Hippocampal formation (tissue), 2 donors: ENCODE results near the gene HOXC10.

ENCODE experiments used
- DNase-seq, 2 donors: peaks; one replicate each; lab custom pipeline; 2025; lab: John Stamatoyannopoulos, UW

HOXC10 gene

DNA sequence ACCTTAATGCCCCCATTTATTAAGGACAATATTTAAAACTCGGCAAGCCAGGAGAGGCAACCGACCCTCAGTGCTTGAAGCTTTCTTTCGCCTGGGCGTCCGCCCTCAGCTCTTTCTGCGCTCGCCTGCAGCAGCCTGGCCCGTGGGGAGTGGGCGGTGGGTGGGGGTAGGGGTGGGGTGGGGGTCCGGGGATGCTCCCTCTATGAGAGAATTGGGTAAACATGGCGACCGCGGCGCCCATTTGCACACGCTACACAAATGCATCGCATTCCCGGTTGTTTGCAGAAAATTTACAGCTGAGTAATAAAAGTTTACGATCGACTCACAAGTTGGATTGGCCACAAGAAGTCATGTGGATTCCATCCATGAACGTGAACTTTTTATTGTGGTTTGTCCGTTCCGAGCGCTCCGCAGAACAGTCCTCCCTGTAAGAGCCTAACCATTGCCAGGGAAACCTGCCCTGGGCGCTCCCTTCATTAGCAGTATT, 31.6 kb downstream of the HOXC10 start:
- no peak for DNase-seq

- no peak for DNase-seq
Observed at GRCh38 chr12:54017027-54017788, 32.3 kb downstream of the HOXC10 start.

- peak; percentile 28 to 39 for DNase-seq
Observed at GRCh38 chr12:54017878-54018467, 33.0 kb downstream of the HOXC10 start.

DNA sequence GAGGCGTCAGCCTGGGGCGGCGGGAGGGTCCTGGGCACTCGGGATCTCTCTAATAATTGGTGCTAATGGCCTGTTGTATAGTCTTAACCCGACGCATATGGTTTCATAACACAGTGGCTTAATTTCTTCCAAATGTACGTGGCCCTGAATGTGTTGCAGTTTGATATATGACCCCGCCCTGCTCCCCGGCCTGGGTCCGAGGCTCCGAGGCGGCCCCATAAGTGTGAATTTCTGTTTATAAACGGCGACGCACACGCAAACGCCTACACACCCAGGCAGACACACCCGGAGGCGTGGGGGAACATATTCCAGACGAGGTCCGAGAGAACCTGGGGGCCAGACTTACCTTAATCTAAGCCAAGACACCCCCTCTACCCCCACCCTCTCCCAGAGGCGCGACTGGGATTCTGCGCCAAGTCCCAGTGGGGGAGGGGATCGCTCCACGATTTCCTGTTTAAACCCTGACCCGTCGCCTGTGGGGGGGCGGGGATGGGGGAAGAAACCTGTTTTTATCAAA, 33.6 kb downstream of the HOXC10 start:
- no peak for DNase-seq

DNA sequence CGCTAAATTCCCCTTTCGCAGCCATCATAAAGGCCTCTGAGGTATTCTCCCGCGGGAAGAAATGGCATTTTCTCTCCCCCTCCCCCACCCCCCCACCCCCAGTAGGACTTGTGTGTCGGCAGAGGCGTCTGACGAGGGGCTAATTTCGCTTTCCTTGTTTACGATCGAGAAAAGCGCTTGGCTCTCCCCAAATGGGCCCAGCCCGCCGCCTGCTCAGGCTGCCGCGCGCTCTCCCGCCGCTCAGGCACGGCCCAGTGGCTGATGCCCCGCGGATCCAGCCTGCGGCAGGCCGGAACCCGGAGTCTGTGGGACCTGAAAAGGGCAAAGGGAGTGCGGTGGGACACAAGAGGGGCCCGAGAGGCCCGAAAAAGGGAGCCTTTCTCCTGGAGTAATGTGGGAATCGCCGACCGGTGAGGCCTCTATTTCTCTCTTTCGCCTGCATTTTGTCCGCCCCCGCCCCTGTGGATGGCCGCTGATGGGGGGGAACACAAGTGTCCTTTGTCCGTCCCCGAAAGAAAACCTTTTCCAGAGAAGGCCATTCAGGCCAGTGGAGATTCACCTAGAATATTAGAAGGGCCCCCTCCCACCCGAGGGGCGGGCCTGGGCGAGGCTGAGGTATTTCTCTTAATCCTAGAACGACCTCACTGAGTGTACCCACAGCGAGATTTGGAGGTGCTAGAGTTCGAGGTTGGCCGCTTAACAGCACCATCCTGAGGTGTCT, 34.3 kb downstream of the HOXC10 start:
- DNase-seq = no peak

DNA sequence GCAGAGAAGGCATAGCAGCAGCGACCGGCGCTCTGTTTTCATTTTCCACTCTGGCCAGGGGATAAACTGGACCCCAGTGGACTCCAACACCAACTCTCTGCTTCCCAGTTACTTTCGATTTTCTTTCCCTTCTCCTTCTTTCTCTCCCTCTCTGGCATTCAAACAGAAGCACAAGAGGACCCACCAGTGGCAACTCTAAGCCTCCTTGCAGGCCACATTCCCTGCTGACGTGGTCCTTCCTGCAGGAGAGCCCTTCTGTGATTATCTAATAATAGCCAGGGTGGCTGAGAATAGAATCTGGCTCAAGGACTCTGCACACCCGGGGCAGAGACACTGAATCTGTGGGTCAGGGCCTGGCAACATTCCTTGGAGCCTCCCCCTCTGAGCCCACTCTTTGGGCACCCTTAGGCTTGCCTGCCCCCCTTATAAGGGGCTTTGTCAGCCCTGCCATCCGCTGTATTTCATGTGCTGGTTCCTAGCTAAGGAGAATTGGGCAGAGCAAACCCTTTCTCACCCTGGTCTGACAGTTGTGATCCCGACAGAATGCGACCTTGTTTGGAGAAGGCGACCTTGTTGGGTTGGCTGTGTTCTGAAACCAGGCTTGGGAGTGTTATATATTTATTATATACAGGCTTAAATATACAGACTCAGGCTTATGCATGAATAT, 35.1 kb downstream of the HOXC10 start:
- DNase-seq = no peak

GRCh38 chr12:54020591-54021405, 35.9 kb downstream of the HOXC10 start:
- DNase-seq = no peak

DNA sequence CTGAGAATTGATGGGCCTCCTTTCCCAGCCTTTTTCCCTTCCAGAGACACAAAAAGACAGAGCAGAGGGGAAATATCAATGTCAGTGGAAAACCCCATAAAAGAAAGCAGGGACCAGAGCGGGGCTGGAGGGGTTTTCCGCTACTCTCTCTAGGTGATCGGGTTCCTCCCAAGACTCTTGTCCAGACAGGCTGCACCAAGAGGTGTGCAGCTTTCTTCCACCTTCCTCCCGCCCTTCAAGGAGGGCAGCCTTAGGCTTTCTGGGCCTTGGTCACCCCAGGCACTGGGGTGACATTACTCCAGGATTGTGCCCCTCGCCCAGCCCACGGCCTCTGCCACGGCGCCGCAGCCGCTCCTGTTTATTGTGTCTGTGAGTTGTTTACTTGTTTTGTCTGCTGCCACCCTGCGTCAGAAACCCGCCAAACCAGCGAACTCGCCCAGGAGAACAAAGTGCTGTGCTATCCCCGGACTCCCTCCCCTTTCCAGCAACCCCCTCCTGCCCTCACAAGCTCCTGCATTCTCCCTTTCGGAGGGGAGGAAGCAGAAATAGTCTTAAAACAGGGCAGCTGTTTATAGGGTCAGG, 36.6 kb downstream of the HOXC10 start:
- DNase-seq = no peak

- no peak for DNase-seq
Observed at GRCh38 chr12:54022960-54023884, 38.3 kb downstream of the HOXC10 start.

- no peak for DNase-seq
Observed at GRCh38 chr12:54024127-54024526, 39.2 kb downstream of the HOXC10 start.

DNA sequence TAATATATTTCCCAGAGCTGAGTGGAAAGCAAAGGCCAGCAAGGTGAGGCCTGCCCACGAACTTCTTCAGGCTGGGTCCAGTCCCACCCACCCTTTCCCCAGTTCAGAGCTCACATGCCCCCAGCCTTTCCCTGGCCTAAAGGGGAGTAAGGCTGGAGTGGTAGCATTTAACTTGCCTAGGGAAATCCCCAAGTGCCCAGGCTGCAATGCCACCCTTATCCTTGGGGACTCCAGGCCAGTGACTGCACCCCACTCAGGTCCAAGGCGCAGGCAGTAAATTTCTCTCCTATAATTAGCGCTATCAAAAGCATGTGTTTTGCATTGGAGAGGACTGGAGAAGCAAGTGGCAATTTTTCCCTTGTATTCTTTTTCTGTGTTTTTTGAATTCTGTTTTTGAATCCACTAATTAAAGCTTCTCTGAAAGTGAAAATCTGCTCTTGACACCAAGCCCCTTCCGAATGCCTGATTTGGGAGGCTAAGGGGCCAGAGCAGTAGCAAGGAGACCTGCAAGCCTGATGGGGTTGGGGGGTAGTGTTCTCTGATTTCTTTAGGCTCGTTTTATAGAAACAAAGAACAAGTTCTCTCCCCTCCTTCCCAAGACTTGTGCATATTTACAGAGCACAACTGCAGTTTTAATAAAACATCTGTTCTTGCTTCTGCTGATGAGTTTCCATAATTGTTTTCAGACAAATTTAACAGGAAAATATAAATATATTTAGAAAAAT, 39.8 kb downstream of the HOXC10 start:
- no peak for DNase-seq

GRCh38 chr12:54025499-54026405, 40.8 kb downstream of the HOXC10 start:
- DNase-seq = no peak

GRCh38 chr12:54026640-54027441, 41.9 kb downstream of the HOXC10 start:
- no peak for DNase-seq

DNA sequence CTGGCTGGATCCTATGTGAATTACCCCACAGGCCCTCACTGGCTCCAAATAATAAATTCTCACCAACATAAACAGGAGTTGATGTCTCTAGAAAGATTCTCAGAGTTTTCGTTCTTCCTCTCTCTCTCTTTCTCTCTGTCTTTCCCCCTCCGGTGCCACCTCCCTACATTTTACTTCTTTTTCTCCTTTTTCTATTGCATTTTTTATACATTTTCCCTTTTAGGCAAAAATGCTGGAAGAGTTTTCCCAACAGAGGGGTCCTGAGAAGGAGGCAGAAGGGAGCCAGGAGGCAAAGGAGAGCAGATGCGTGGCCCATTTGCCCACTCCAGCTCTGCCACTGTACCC, 42.5 kb downstream of the HOXC10 start:
- DNase-seq = no peak

GRCh38 chr12:54028314-54029201, 43.6 kb downstream of the HOXC10 start, which contains the start of gene HOXC6:
TSS of gene HOXC6 (plus strand) at chr12:54028440. CDS start at chr12:54028522, 82 bp downstream.
- DNase-seq = no peak
